Panc1 (cell line): ENCODE measurements around the gene TNRC18. TPM values are rescaled to one million over a fixed set of nuclear protein-coding genes. Genes with fewer than 3 reads are reported as not detected.

Experiments used
- ATAC-seq: fragments of 200-7000 bp; cut with Tn5 transposase; 2 replicates; pipeline ENCODE4 v1.9.1; 2020; ENCODE audit warnings: mild to moderate bottlenecking, moderate library complexity
- BruUV-seq: library from RNA; stranded (reverse); fragments of 400-500 nt; replicated peaks from 2 replicates; lab custom pipeline; 2021; lab: Mats Ljungman, UMichigan
- CTCF ChIA-PET: fragments of 300-600 bp; sonication (Branson Sonifier 250); formaldehyde crosslinking; loops from one replicate; lab custom pipeline; 2022; ENCODE audit warnings: antibody characterized with exemption; lab: Charles Lee
- POLR2A ChIA-PET: fragments of 300-600 bp; sonication (Branson Sonifier 250); formaldehyde crosslinking; loops from one replicate; lab custom pipeline; 2022; ENCODE audit warnings: antibody characterized with exemption; lab: Charles Lee
- DNase-seq: peaks from one replicate; pipeline ENCODE4 v3.0.0-alpha.2; 2010; ENCODE audit warnings: low read depth, low spot score
- H3K27ac ChIP-seq: 2 replicates; pipeline ENCODE4 v1.5.1; 2011; ENCODE audit warnings: mild to moderate bottlenecking, low read length, inconsistent platforms
- H3K27me3 ChIP-seq: fragments of 200-500 bp; sonication (Bioruptor generic); 2 replicates; pipeline ENCODE4 v1.6.0; 2014; ENCODE audit warnings: low read length, inconsistent platforms; ENCODE audit not compliant: control insufficient read depth, insufficient read depth
- H3K36me3 ChIP-seq: fragments of 200-500 bp; sonication (Bioruptor generic); 2 replicates; pipeline ENCODE4 v1.5.1; 2014; ENCODE audit warnings: inconsistent platforms, mild to moderate bottlenecking, low read length, moderate library complexity; ENCODE audit not compliant: control insufficient read depth, insufficient read depth
- H3K4me1 ChIP-seq: 2 replicates; pipeline ENCODE4 v1.5.1; 2011; ENCODE audit warnings: inconsistent platforms, mild to moderate bottlenecking, low read length, moderate library complexity; ENCODE audit not compliant: control insufficient read depth, insufficient read depth
- H3K4me3 ChIP-seq, 2 experiments: 2 replicates each; pipeline ENCODE4 v1.5.1; 2011 to 2012; ENCODE audit warnings: low read depth in 2 of 2, low read length in 2 of 2, mild to moderate bottlenecking in 2 of 2, inconsistent platforms in 1 of 2, moderate library complexity in 1 of 2
- H3K9me3 ChIP-seq: fragments of 200-500 bp; sonication (Bioruptor generic); 2 replicates; pipeline ENCODE4 v1.5.1; 2014; ENCODE audit warnings: low read depth, mild to moderate bottlenecking, inconsistent platforms, low read length, moderate library complexity; ENCODE audit not compliant: control insufficient read depth, insufficient read depth
- CTCF ChIP-seq: fragments of 450-650 bp; IDR thresholded peaks from 2 replicates; pipeline ENCODE4 v1.5.1; 2017; ENCODE audit warnings: mild to moderate bottlenecking
- POLR2AphosphoS5 ChIP-seq: IDR thresholded peaks from 2 replicates; pipeline ENCODE4 v1.6.1; 2012; ENCODE audit warnings: mild to moderate bottlenecking, low read depth, low read length, moderate library complexity
- REST ChIP-seq, 2 experiments: IDR thresholded peaks; 2 replicates each; pipeline ENCODE4 v1.6.1; 2011 to 2012; ENCODE audit warnings: low read depth in 2 of 2, control low read depth in 1 of 2, low read length in 1 of 2, mild to moderate bottlenecking in 1 of 2, moderate library complexity in 1 of 2; ENCODE audit not compliant: insufficient read depth in 1 of 2
- SIN3A ChIP-seq: IDR thresholded peaks from 2 replicates; pipeline ENCODE4 v1.6.1; 2012; ENCODE audit warnings: low read depth, mild to moderate bottlenecking, low read length, moderate library complexity, borderline replicate concordance; ENCODE audit not compliant: insufficient read depth
- TCF7L2 ChIP-seq: IDR thresholded peaks from 2 replicates; pipeline ENCODE4 v1.6.1; 2011; ENCODE audit warnings: mild to moderate bottlenecking, low read depth, low read length, inconsistent platforms
- in situ Hi-C: cut with HindIII; loops from 2 replicates; pipeline ENCODE4 v1.10.0; 2016; ENCODE audit warnings: low sequenced_read_pairs, low pct_unique_long_range_greater_than_20kb
- intact Hi-C: fragments of 100-400 bp; cut with micrococcal nuclease; formaldehyde crosslinking; loops from one replicate; pipeline ENCODE4 v1.10.0; 2022; ENCODE audit not compliant: unreplicated experiment
- total RNA-seq: library from RNA; stranded (reverse); gene quantifications from one replicate; pipeline ENCODE4 v1.2.1, GENCODE V29; 2021; ENCODE audit not compliant: unreplicated experiment

TNRC18 gene
- total RNA-seq, 1 experiment from 2014 or later, result 148 TPM

- DNase-seq, result no peak
Observed at GRCh38 chr7:5349005-5349380, 74.6 kb downstream of the TNRC18 start.

GRCh38 chr7:5348134-5349004 lies 75.3 kb downstream of the TNRC18 start:
- ATAC-seq (no peak), DNase-seq (no peak)
- TF ChIP-seq REST (IDR thresholded peaks at IDR 0.05; ENCODE audit: insufficient read depth in 1 of 2, low read depth in 2 of 2, low read length in 1 of 2) (no peak), POLR2AphosphoS5 (no peak), CTCF (no peak), SIN3A (no peak), TCF7L2 (no peak)
- intact Hi-C loops, result no loop called here
- Histone ChIP-seq H3K27me3 (no peaks in the 10 kb centered on the region), H3K27ac (no peak overlapping the region), H3K4me3 (no peak overlapping the region), H3K36me3 (peaks cover 3% of the 10 kb centered on the region), H3K9me3 (no peaks in the 10 kb centered on the region), H3K4me1 (no peaks in the 10 kb centered on the region)
- no TSS peak for BruUV-seq
- CTCF ChIA-PET, result no interaction called here
- POLR2A ChIA-PET, result no interaction called here
- in situ Hi-C loops, result no loop called here

More at GRCh38 chr7:5349005-5349380, 74.6 kb downstream of the TNRC18 start:
- no peaks in the 10 kb centered on the region for H3K4me1 ChIP-seq
- no peak for ATAC-seq
- CTCF ChIA-PET, result no interaction called here
- intact Hi-C loops, result no loop called here
- H3K9me3 ChIP-seq, result no peaks in the 10 kb centered on the region
- H3K27me3 ChIP-seq, result no peaks in the 10 kb centered on the region
- in situ Hi-C loops, result no loop called here
- BruUV-seq, result no TSS peak
- peaks cover 5% of the 10 kb centered on the region for H3K36me3 ChIP-seq
- no peak for TF ChIP-seq REST (IDR thresholded peaks at IDR 0.05; ENCODE audit: insufficient read depth in 1 of 2, low read depth in 2 of 2, low read length in 1 of 2)
- no peak for TF ChIP-seq TCF7L2
- no peak for TF ChIP-seq POLR2AphosphoS5
- no peak for TF ChIP-seq CTCF
- no peak for TF ChIP-seq SIN3A
- POLR2A ChIA-PET, result no interaction called here
- no peak overlapping the region for H3K27ac ChIP-seq
- no peak overlapping the region for H3K4me3 ChIP-seq
